Adipocyte (in vitro differentiated cells): Measurements from ENCODE around the gene B9D1.

ENCODE experiments used
- DNase-seq: peaks from one replicate; pipeline ENCODE4 v3.0.0-alpha.2; 2015; ENCODE audit warnings: low read depth
- H3K27me3 ChIP-seq: replicated peaks from 2 replicates; pipeline ENCODE4 v1.7.0; 2013; ENCODE audit warnings: mild to moderate bottlenecking, low read length, moderate library complexity; ENCODE audit not compliant: control insufficient read depth, insufficient read depth
- H3K36me3 ChIP-seq: 2 replicates; pipeline ENCODE4 v1.7.0; 2013; ENCODE audit warnings: low read length, mild to moderate bottlenecking, moderate library complexity; ENCODE audit not compliant: control insufficient read depth, insufficient read depth, severe bottlenecking
- H3K4me1 ChIP-seq: 2 replicates; pipeline ENCODE4 v1.7.0; 2013; ENCODE audit warnings: mild to moderate bottlenecking, low read length, moderate library complexity; ENCODE audit not compliant: control insufficient read depth, insufficient read depth
- H3K4me3 ChIP-seq: 2 replicates; pipeline ENCODE4 v1.7.0; 2013; ENCODE audit warnings: mild to moderate bottlenecking, low read length, moderate library complexity
- H3K9ac ChIP-seq: 2 replicates; pipeline ENCODE4 v1.7.0; 2013; ENCODE audit warnings: mild to moderate bottlenecking, low read length, moderate library complexity
- H3K9me3 ChIP-seq: 2 replicates; pipeline ENCODE4 v1.7.0; 2013; ENCODE audit warnings: mild to moderate bottlenecking, low read length, moderate library complexity; ENCODE audit not compliant: control insufficient read depth

Gene B9D1

GRCh38 chr17:19362277-19363113 lies at the start of gene B9D1:
Gene B9D1, minus strand, starts transcription at chr17:19362723. Its CDS starts 154 bp downstream, at chr17:19362569.
- H3K9me3 ChIP-seq = no peaks in the 10 kb centered on the region
- no peaks in the 10 kb centered on the region for H3K27me3 ChIP-seq
- H3K4me3 ChIP-seq = peak within 1 kb of the TSS; percentile 88
- peaks cover 18% of the 10 kb centered on the region for H3K4me1 ChIP-seq
- H3K36me3 ChIP-seq = no peaks in the 10 kb centered on the region
- H3K9ac ChIP-seq = peak within 1 kb of the TSS; percentile 84
- DNase-seq = peak; percentile 95

- Histone ChIP-seq H3K4me3 (no peak overlapping the region), H3K36me3 (no peaks in the 10 kb centered on the region), H3K9ac (no peak overlapping the region), H3K9me3 (no peaks in the 10 kb centered on the region), H3K4me1 (no peaks in the 10 kb centered on the region), H3K27me3 (no peaks in the 10 kb centered on the region)
- DNase-seq = no peak
Observed at GRCh38 chr17:19411631-19412030, 49.1 kb upstream of the B9D1 start.

- Histone ChIP-seq H3K9me3 (no peaks in the 10 kb centered on the region), H3K27me3 (no peaks in the 10 kb centered on the region), H3K4me1 (no peaks in the 10 kb centered on the region), H3K36me3 (no peaks in the 10 kb centered on the region), H3K4me3 (no peak within 1 kb of the TSS), H3K9ac (no peak within 1 kb of the TSS)
- DNase-seq = peak; percentile 34
Observed at GRCh38 chr17:19410875-19411620, 48.5 kb upstream of the B9D1 start, which contains the start of gene RNF112. Gene RNF112, plus strand, starts transcription at chr17:19411232. Its CDS starts 177 bp downstream, at chr17:19411409.

- no peak for DNase-seq
- no peaks in the 10 kb centered on the region for H3K36me3 ChIP-seq
- H3K27me3 ChIP-seq = no peaks in the 10 kb centered on the region
- no peaks in the 10 kb centered on the region for H3K4me1 ChIP-seq
- H3K9ac ChIP-seq = no peak overlapping the region
- no peak overlapping the region for H3K4me3 ChIP-seq
- H3K9me3 ChIP-seq = no peaks in the 10 kb centered on the region
Observed at GRCh38 chr17:19410091-19410490, 47.6 kb upstream of the B9D1 start.

GRCh38 chr17:19409509-19409908 lies 47.0 kb upstream of the B9D1 start:
- Histone ChIP-seq H3K9ac (no peak overlapping the region), H3K4me3 (no peak overlapping the region), H3K36me3 (no peaks in the 10 kb centered on the region), H3K9me3 (no peaks in the 10 kb centered on the region), H3K27me3 (no peaks in the 10 kb centered on the region), H3K4me1 (no peaks in the 10 kb centered on the region)
- DNase-seq = peak; percentile 71

- Histone ChIP-seq H3K4me1 (no peaks in the 10 kb centered on the region), H3K4me3 (no peak overlapping the region), H3K36me3 (no peaks in the 10 kb centered on the region), H3K9ac (no peak overlapping the region), H3K27me3 (no peaks in the 10 kb centered on the region), H3K9me3 (no peaks in the 10 kb centered on the region)
- no peak for DNase-seq
Observed at GRCh38 chr17:19409066-19409465, 46.5 kb upstream of the B9D1 start.

GRCh38 chr17:19408346-19408710 lies 45.8 kb upstream of the B9D1 start:
- no peak overlapping the region for H3K4me3 ChIP-seq
- H3K9ac ChIP-seq = no peak overlapping the region
- no peaks in the 10 kb centered on the region for H3K4me1 ChIP-seq
- no peaks in the 10 kb centered on the region for H3K27me3 ChIP-seq
- no peaks in the 10 kb centered on the region for H3K9me3 ChIP-seq
- no peak for DNase-seq
- no peaks in the 10 kb centered on the region for H3K36me3 ChIP-seq

- Histone ChIP-seq H3K36me3 (no peaks in the 10 kb centered on the region), H3K4me3 (no peak overlapping the region), H3K27me3 (no peaks in the 10 kb centered on the region), H3K9me3 (no peaks in the 10 kb centered on the region), H3K9ac (no peak overlapping the region), H3K4me1 (no peaks in the 10 kb centered on the region)
- no peak for DNase-seq
Observed at GRCh38 chr17:19407601-19408345, 45.2 kb upstream of the B9D1 start.

- DNase-seq = no peak
- no peaks in the 10 kb centered on the region for H3K36me3 ChIP-seq
- H3K9ac ChIP-seq = no peak overlapping the region
- H3K27me3 ChIP-seq = no peaks in the 10 kb centered on the region
- no peak overlapping the region for H3K4me3 ChIP-seq
- H3K4me1 ChIP-seq = peaks cover 6% of the 10 kb centered on the region
- no peaks in the 10 kb centered on the region for H3K9me3 ChIP-seq
Observed at GRCh38 chr17:19405114-19405513, 42.6 kb upstream of the B9D1 start.

- no peak overlapping the region for H3K4me3 ChIP-seq
- H3K4me1 ChIP-seq = peaks cover 6% of the 10 kb centered on the region
- no peaks in the 10 kb centered on the region for H3K36me3 ChIP-seq
- H3K9ac ChIP-seq = no peak overlapping the region
- no peaks in the 10 kb centered on the region for H3K9me3 ChIP-seq
- no peak for DNase-seq
- no peaks in the 10 kb centered on the region for H3K27me3 ChIP-seq
Observed at GRCh38 chr17:19404264-19404663, 41.7 kb upstream of the B9D1 start.

- Histone ChIP-seq H3K4me1 (peaks cover 18% of the 10 kb centered on the region), H3K27me3 (no peaks in the 10 kb centered on the region), H3K4me3 (no peak overlapping the region), H3K36me3 (no peaks in the 10 kb centered on the region), H3K9ac (no peak overlapping the region), H3K9me3 (no peaks in the 10 kb centered on the region)
- no peak for DNase-seq
Observed at GRCh38 chr17:19403021-19403420, 40.5 kb upstream of the B9D1 start.
